HCT116 (cell line): ENCODE measurements around the gene GRIK5. TPM values are rescaled to one million over a fixed set of nuclear protein-coding genes. Genes with fewer than 3 reads are reported as not detected.

Source experiments
- ATAC-seq: fragments of 200-7000 bp; cut with Tn5 transposase; 2 replicates; pipeline ENCODE4 v1.9.1; 2020; ENCODE audit warnings: mild to moderate bottlenecking, moderate library complexity
- BruUV-seq: library from RNA; stranded (reverse); fragments of 400-500 nt; replicated peaks from 2 replicates; lab custom pipeline; 2021; lab: Mats Ljungman, UMichigan
- CTCF ChIA-PET: fragments of 300-600 bp; sonication (Branson Sonifier 250); formaldehyde crosslinking; loops from one replicate; lab custom pipeline; 2021; ENCODE audit warnings: antibody characterized with exemption; lab: Charles Lee
- POLR2A ChIA-PET: fragments of 300-600, 350-600 bp; sonication (Branson Sonifier 250); formaldehyde crosslinking; loops from one replicate; lab custom pipeline; 2021; ENCODE audit warnings: antibody characterized with exemption; lab: Charles Lee
- RAD21 ChIA-PET, 2 experiments: fragments of 300-600 bp; sonication (Branson Sonifier 250); formaldehyde crosslinking; loops; one replicate each; lab custom pipeline; 2023; ENCODE audit warnings: low total read pairs in 2 of 2; ENCODE audit not compliant: uncharacterized antibody in 2 of 2, unreplicated experiment in 2 of 2, low non-redundant PET in 1 of 2; lab: Charles Lee
- DNase-seq: peaks from one replicate; pipeline ENCODE4 v3.0.0-alpha.2; 2010; ENCODE audit warnings: low read depth, low spot score
- H2AFZ ChIP-seq: fragments of 200-600 bp; shearing (Covaris generic), sonication (generic); 2 replicates; pipeline ENCODE4 v1.6.1; 2017; ENCODE audit warnings: low read depth, mixed run types, mixed read lengths, antibody characterized with exemption, low read length; ENCODE audit not compliant: poor library complexity, severe bottlenecking
- H3K27ac ChIP-seq: 2 replicates; pipeline ENCODE4 v1.5.1; 2012; ENCODE audit warnings: low read depth, low read length
- H3K27me3 ChIP-seq: fragments of 200-600 bp; sonication (generic); 2 replicates; pipeline ENCODE4 v1.6.1; 2016; ENCODE audit warnings: mixed run types, low read length, mixed read lengths; ENCODE audit not compliant: insufficient read depth
- H3K36me3 ChIP-seq, 2 experiments: fragments of 200-500 bp in 1 of 2; fragments of 200-600 bp in 1 of 2; sonication (Bioruptor generic) in 1 of 2; sonication (generic) in 1 of 2; 2 replicates each; pipeline versions ENCODE4 v1.5.1 to v1.6.1; 2014 to 2016; ENCODE audit warnings: low read length in 2 of 2, inconsistent platforms in 1 of 2, mixed read lengths in 1 of 2, mixed run types in 1 of 2; ENCODE audit not compliant: insufficient read depth in 2 of 2, control insufficient read depth in 1 of 2
- H3K4me1 ChIP-seq, 2 experiments: fragments of 200-600 bp in 1 of 2; sonication (generic) in 1 of 2; 2 replicates each; pipeline versions ENCODE4 v1.5.1 to v1.6.1; 2012 to 2017; ENCODE audit warnings: low read length in 2 of 2, inconsistent platforms in 1 of 2, mild to moderate bottlenecking in 1 of 2, mixed read lengths in 1 of 2, mixed run types in 1 of 2, moderate library complexity in 1 of 2; ENCODE audit not compliant: insufficient read depth in 2 of 2, control insufficient read depth in 1 of 2
- H3K4me2 ChIP-seq: fragments of 200-600 bp; sonication (generic); 2 replicates; pipeline ENCODE4 v1.6.1; 2017; ENCODE audit warnings: mixed run types, low read length, mixed read lengths
- H3K4me3 ChIP-seq, 2 experiments: fragments of 200-600 bp in 1 of 2; sonication (generic) in 1 of 2; replicated peaks in 1 of 2; 2 replicates each; pipeline ENCODE4 v1.5.1; 2011 to 2016; ENCODE audit warnings: low read length in 2 of 2, control low read depth in 1 of 2, low read depth in 1 of 2, mild to moderate bottlenecking in 1 of 2, mixed read lengths in 1 of 2, mixed run types in 1 of 2
- H3K79me2 ChIP-seq: fragments of 200-600 bp; sonication (generic); 2 replicates; pipeline ENCODE4 v1.6.1; 2017; ENCODE audit warnings: mild to moderate bottlenecking, mixed run types, low read length, moderate library complexity, mixed read lengths; ENCODE audit not compliant: insufficient read depth
- H3K9ac ChIP-seq: fragments of 200-600 bp; sonication (generic); 2 replicates; pipeline ENCODE4 v1.6.1; 2016; ENCODE audit warnings: low read length, mixed read lengths
- H3K9me2 ChIP-seq: fragments of 200-600 bp; sonication (generic), shearing (Covaris generic); 2 replicates; pipeline ENCODE4 v1.6.1; 2017; ENCODE audit warnings: mixed run types, mild to moderate bottlenecking, moderate library complexity; ENCODE audit not compliant: insufficient read depth
- H3K9me3 ChIP-seq, 2 experiments: fragments of 200-500 bp in 1 of 2; fragments of 200-600 bp in 1 of 2; sonication (Bioruptor generic) in 1 of 2; sonication (generic) in 1 of 2; 2 replicates each; pipeline ENCODE4 v1.6.1; 2014 to 2017; ENCODE audit warnings: low read length in 2 of 2, mixed read lengths in 2 of 2, inconsistent platforms in 1 of 2, low read depth in 1 of 2, mild to moderate bottlenecking in 1 of 2, mixed run types in 1 of 2, moderate library complexity in 1 of 2; ENCODE audit not compliant: control insufficient read depth in 1 of 2, insufficient read depth in 1 of 2
- H4K20me1 ChIP-seq: fragments of 200-600 bp; sonication (generic), shearing (Covaris generic); 2 replicates; pipeline ENCODE4 v1.6.1; 2017; ENCODE audit warnings: mixed run types, mild to moderate bottlenecking, moderate library complexity; ENCODE audit not compliant: insufficient read depth
- CBX3 ChIP-seq: IDR thresholded peaks from 2 replicates; pipeline ENCODE4 v1.6.1; 2012; ENCODE audit warnings: low read depth
- CEBPB ChIP-seq: IDR thresholded peaks from 2 replicates; pipeline ENCODE4 v1.6.1; 2012; ENCODE audit warnings: low read depth
- EGR1 ChIP-seq: IDR thresholded peaks from 2 replicates; pipeline ENCODE4 v1.6.1; 2012; ENCODE audit warnings: low read depth
- FOSL1 ChIP-seq: IDR thresholded peaks from 2 replicates; pipeline ENCODE4 v1.6.1; 2012; ENCODE audit warnings: low read depth
- MAX ChIP-seq: IDR thresholded peaks from 2 replicates; pipeline ENCODE4 v1.6.1; 2012
- POLR2A ChIP-seq: IDR thresholded peaks from 2 replicates; pipeline ENCODE4 v1.7.0; 2011; ENCODE audit warnings: borderline replicate concordance; ENCODE audit not compliant: insufficient read depth, insufficient read length; ENCODE audit errors: extremely low read depth
- POLR2AphosphoS5 ChIP-seq: IDR thresholded peaks from 2 replicates; pipeline ENCODE4 v1.6.1; 2011; ENCODE audit warnings: mild to moderate bottlenecking, low read depth, low read length, moderate library complexity
- RAD21 ChIP-seq: IDR thresholded peaks from 2 replicates; pipeline ENCODE4 v1.6.1; 2012; ENCODE audit warnings: low read depth, mild to moderate bottlenecking
- ZBTB33 ChIP-seq: IDR thresholded peaks from 2 replicates; pipeline ENCODE4 v1.6.1; 2011; ENCODE audit warnings: mild to moderate bottlenecking, low read length, moderate library complexity; ENCODE audit not compliant: insufficient replicate concordance; ENCODE audit errors: extremely low read depth
- ZNF274 ChIP-seq: fragments of 200-500 bp; sonication (Bioruptor generic); IDR thresholded peaks from 2 replicates; pipeline ENCODE4 v1.6.1; 2014; ENCODE audit warnings: mild to moderate bottlenecking, low read depth, low read length, inconsistent platforms
- intact Hi-C: fragments of 100-400 bp; cut with micrococcal nuclease; formaldehyde crosslinking; loops from 2 replicates; pipeline ENCODE4 v1.10.0; 2022
- total RNA-seq: library from RNA; stranded (reverse); gene quantifications from one replicate; pipeline ENCODE4 v1.2.1, GENCODE V29; 2021; ENCODE audit not compliant: unreplicated experiment
- TF ChIP-seq, protein P1 (sequence below): IDR thresholded peaks from 2 replicates; pipeline ENCODE4 v1.6.1; 2012
- TF ChIP-seq, protein P2 (sequence below): IDR thresholded peaks from 2 replicates; pipeline ENCODE4 v1.6.1; 2012; ENCODE audit warnings: low read depth

GRIK5 gene
- total RNA-seq, 1 experiment from 2014 or later: 1.7 TPM

GRCh38 chr19:42091742-42092141 is 21.7 kb upstream of the GRIK5 start:
- Histone ChIP-seq H3K36me3 (no peaks in the 10 kb centered on the region), H3K4me2 (0 out of 2 replicates have a peak overlapping the region, but pooled peaks have one; percentile 29), H3K27ac (no peak overlapping the region), H3K9ac (no peak overlapping the region), H3K4me1 (peaks cover 0 to 30% of the 10 kb centered on the region in 2 experiments; a peak in 2 of 4 replicates), H4K20me1 (no peaks in the 10 kb centered on the region), H3K9me3 (no peaks in the 10 kb centered on the region), H3K79me2 (no peaks in the 10 kb centered on the region), H3K4me3 (no peak overlapping the region), H3K27me3 (no peaks in the 10 kb centered on the region), H2AFZ (no peak overlapping the region), H3K9me2 (no peaks in the 10 kb centered on the region)
- CTCF ChIA-PET: interaction anchor here (0.7 to 1.0 kb wide), 3 partner anchors 10 to 57 kb away, joined by 4 to 5 read pairs (median 4); partner anchors contain the start of gene ZNF574
- peak; percentile 78 for TF ChIP-seq MAX
- no peak for TF ChIP-seq RAD21
- TF ChIP-seq POLR2A: no peak
- TF ChIP-seq CBX3: no peak
- no peak for TF ChIP-seq ZBTB33
- TF ChIP-seq POLR2AphosphoS5: no peak
- ATAC-seq (peak; percentile 60), DNase-seq (no peak)
- intact Hi-C loops: loop anchor here (10.0 kb wide), 1 partner anchor 97 kb away; the partner anchor contains the start of gene ATP1A3
- no TSS peak for BruUV-seq
- RAD21 ChIA-PET: interaction anchor here in 1 of 2 experiments (0.6 kb wide), 1 partner anchor 33 kb away, joined by 3 read pairs; no protein-coding TSS in a partner anchor
- POLR2A ChIA-PET: interaction anchor here (0.6 kb wide), 1 partner anchor 15 kb away, joined by 3 read pairs; no protein-coding TSS in a partner anchor

- no peak overlapping the region for H3K27ac ChIP-seq
- no peaks in the 10 kb centered on the region for H3K9me3 ChIP-seq
- H3K9me2 ChIP-seq: no peaks in the 10 kb centered on the region
- ATAC-seq (no peak), DNase-seq (no peak)
- BruUV-seq: no TSS peak
- H3K79me2 ChIP-seq: no peaks in the 10 kb centered on the region
- POLR2A ChIA-PET: no interaction called here
- H3K4me1 ChIP-seq: peaks cover 0 to 30% of the 10 kb centered on the region in 2 experiments; a peak in 2 of 4 replicates
- RAD21 ChIA-PET: no interaction called here
- no peak overlapping the region for H2AFZ ChIP-seq
- H3K9ac ChIP-seq: no peak overlapping the region
- CTCF ChIA-PET: interaction anchor here (1.0 kb wide), 1 partner anchor 10 kb away, joined by 4 read pairs; no protein-coding TSS in a partner anchor
- no peak overlapping the region for H3K4me3 ChIP-seq
- intact Hi-C loops: loop anchor here (10.0 kb wide), 1 partner anchor 96 kb away; the partner anchor contains the start of gene ATP1A3
- no peaks in the 10 kb centered on the region for H3K36me3 ChIP-seq
- H3K4me2 ChIP-seq: 0 out of 2 replicates have a peak overlapping the region, but pooled peaks have one; percentile 29
- H4K20me1 ChIP-seq: no peaks in the 10 kb centered on the region
- no peaks in the 10 kb centered on the region for H3K27me3 ChIP-seq
- TF ChIP-seq CEBPB: no peak
- TF ChIP-seq EGR1: no peak
- TF ChIP-seq ZNF274: no peak
- no peak for TF ChIP-seq FOSL1
- TF ChIP-seq, protein P1, sequence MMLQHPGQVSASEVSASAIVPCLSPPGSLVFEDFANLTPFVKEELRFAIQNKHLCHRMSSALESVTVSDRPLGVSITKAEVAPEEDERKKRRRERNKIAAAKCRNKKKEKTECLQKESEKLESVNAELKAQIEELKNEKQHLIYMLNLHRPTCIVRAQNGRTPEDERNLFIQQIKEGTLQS: no peak
- no peak for TF ChIP-seq RAD21
- TF ChIP-seq, protein P2, sequence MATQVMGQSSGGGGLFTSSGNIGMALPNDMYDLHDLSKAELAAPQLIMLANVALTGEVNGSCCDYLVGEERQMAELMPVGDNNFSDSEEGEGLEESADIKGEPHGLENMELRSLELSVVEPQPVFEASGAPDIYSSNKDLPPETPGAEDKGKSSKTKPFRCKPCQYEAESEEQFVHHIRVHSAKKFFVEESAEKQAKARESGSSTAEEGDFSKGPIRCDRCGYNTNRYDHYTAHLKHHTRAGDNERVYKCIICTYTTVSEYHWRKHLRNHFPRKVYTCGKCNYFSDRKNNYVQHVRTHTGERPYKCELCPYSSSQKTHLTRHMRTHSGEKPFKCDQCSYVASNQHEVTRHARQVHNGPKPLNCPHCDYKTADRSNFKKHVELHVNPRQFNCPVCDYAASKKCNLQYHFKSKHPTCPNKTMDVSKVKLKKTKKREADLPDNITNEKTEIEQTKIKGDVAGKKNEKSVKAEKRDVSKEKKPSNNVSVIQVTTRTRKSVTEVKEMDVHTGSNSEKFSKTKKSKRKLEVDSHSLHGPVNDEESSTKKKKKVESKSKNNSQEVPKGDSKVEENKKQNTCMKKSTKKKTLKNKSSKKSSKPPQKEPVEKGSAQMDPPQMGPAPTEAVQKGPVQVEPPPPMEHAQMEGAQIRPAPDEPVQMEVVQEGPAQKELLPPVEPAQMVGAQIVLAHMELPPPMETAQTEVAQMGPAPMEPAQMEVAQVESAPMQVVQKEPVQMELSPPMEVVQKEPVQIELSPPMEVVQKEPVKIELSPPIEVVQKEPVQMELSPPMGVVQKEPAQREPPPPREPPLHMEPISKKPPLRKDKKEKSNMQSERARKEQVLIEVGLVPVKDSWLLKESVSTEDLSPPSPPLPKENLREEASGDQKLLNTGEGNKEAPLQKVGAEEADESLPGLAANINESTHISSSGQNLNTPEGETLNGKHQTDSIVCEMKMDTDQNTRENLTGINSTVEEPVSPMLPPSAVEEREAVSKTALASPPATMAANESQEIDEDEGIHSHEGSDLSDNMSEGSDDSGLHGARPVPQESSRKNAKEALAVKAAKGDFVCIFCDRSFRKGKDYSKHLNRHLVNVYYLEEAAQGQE: no peak
These were observed 21.3 kb upstream of the GRIK5 start for GRCh38 chr19:42091300-42091699.
